ENCODE results near the gene MVB12B. TPM values are rescaled to one million over a fixed set of nuclear protein-coding genes. Genes with fewer than 3 reads are reported as not detected.

The MVB12B gene
- polyA plus RNA-seq, 1 experiment = 4.4 TPM

- CTCF ChIA-PET = no interaction called here
- H3K27ac ChIP-seq (ENCODE audit: low read depth, low read length) = no peak overlapping the region
- TF ChIP-seq CTCF (IDR thresholded peaks at IDR 0.05; ENCODE audit: low read depth, low read length) = no peak
- H3K9me3 ChIP-seq (ENCODE audit: control insufficient read depth, insufficient read depth, low read length) = no peaks in the 10 kb centered on the region
- H3K27me3 ChIP-seq (ENCODE audit: control insufficient read depth, insufficient read depth, low read length) = no peaks in the 10 kb centered on the region
- POLR2A ChIA-PET = no interaction called here
- no peak for DNase-seq (ENCODE audit: low read depth, low spot score)
- no peak overlapping the region for H3K4me3 ChIP-seq (ENCODE audit: low read depth, low read length)
These were observed 151.8 kb downstream of the MVB12B start for GRCh38 chr9:126478216-126478981.

GRCh38 chr9:126479515-126479914, 152.9 kb downstream of the MVB12B start:
- ChIA-PET CTCF (no interaction called here), POLR2A (no interaction called here)
- Histone ChIP-seq H3K27me3 (ENCODE audit: control insufficient read depth, insufficient read depth, low read length) (no peaks in the 10 kb centered on the region), H3K27ac (ENCODE audit: low read depth, low read length) (no peak overlapping the region), H3K9me3 (ENCODE audit: control insufficient read depth, insufficient read depth, low read length) (no peaks in the 10 kb centered on the region), H3K4me3 (ENCODE audit: low read depth, low read length) (no peak overlapping the region)
- DNase-seq (ENCODE audit: low read depth, low spot score) = no peak
- TF ChIP-seq CTCF (IDR thresholded peaks at IDR 0.05; ENCODE audit: low read depth, low read length) = no peak

GRCh38 chr9:126480813-126481212, 154.2 kb downstream of the MVB12B start:
- Histone ChIP-seq H3K4me3 (ENCODE audit: low read depth, low read length) (no peak overlapping the region), H3K9me3 (ENCODE audit: control insufficient read depth, insufficient read depth, low read length) (no peaks in the 10 kb centered on the region), H3K27me3 (ENCODE audit: control insufficient read depth, insufficient read depth, low read length) (no peaks in the 10 kb centered on the region), H3K27ac (ENCODE audit: low read depth, low read length) (no peak overlapping the region)
- CTCF ChIA-PET = interaction anchor here (0.6 to 3.4 kb wide), 2 partner anchors 11 to 179 kb away, joined by 3 to 40 read pairs; no protein-coding TSS in a partner anchor
- DNase-seq (ENCODE audit: low read depth, low spot score) = no peak
- POLR2A ChIA-PET = no interaction called here
- no peak for TF ChIP-seq CTCF (IDR thresholded peaks at IDR 0.05; ENCODE audit: low read depth, low read length)

- no peak overlapping the region for H3K27ac ChIP-seq (ENCODE audit: low read depth, low read length)
- CTCF ChIA-PET = interaction anchor here (1.0 to 3.4 kb wide), 6 partner anchors 9 to 180 kb away, joined by 3 to 40 read pairs (median 4); no protein-coding TSS in a partner anchor
- POLR2A ChIA-PET = no interaction called here
- no peak for DNase-seq (ENCODE audit: low read depth, low spot score)
- no peak overlapping the region for H3K4me3 ChIP-seq (ENCODE audit: low read depth, low read length)
- H3K27me3 ChIP-seq (ENCODE audit: control insufficient read depth, insufficient read depth, low read length) = no peaks in the 10 kb centered on the region
- H3K9me3 ChIP-seq (ENCODE audit: control insufficient read depth, insufficient read depth, low read length) = no peaks in the 10 kb centered on the region
- TF ChIP-seq CTCF (IDR thresholded peaks at IDR 0.05; ENCODE audit: low read depth, low read length) = no peak
These were observed 155.2 kb downstream of the MVB12B start for GRCh38 chr9:126481862-126482261.

- Histone ChIP-seq H3K27ac (ENCODE audit: low read depth, low read length) (no peak overlapping the region), H3K4me3 (ENCODE audit: low read depth, low read length) (no peak overlapping the region), H3K9me3 (ENCODE audit: control insufficient read depth, insufficient read depth, low read length) (no peaks in the 10 kb centered on the region), H3K27me3 (ENCODE audit: control insufficient read depth, insufficient read depth, low read length) (no peaks in the 10 kb centered on the region)
- TF ChIP-seq CTCF (IDR thresholded peaks at IDR 0.05; ENCODE audit: low read depth, low read length) = no peak
- ChIA-PET CTCF (interaction anchor here (1.0 to 3.4 kb wide), 6 partner anchors 9 to 180 kb away, joined by 3 to 40 read pairs (median 4); no protein-coding TSS in a partner anchor), POLR2A (no interaction called here)
- DNase-seq (ENCODE audit: low read depth, low spot score) = no peak
These were observed 155.9 kb downstream of the MVB12B start for GRCh38 chr9:126482361-126483044.

Measured in AG04450 (cell line).